Nephron (organoid): ENCODE results near the gene C10orf53.

Experiments used
- H3K27ac Mint-ChIP-seq, 3 experiments: 2 replicates each; pipeline ENCODE4 v1.8.0; 2020; ENCODE audit warnings: mixed read lengths in 3 of 3, mild to moderate bottlenecking in 2 of 3, moderate library complexity in 1 of 3
- H3K27me3 Mint-ChIP-seq: 2 replicates; pipeline ENCODE4 v1.8.0; 2021; ENCODE audit warnings: low read depth, mild to moderate bottlenecking, moderate library complexity, mixed read lengths
- H3K36me3 Mint-ChIP-seq: 2 replicates; pipeline ENCODE4 v1.8.0; 2020; ENCODE audit warnings: low read depth, mixed read lengths
- H3K4me1 Mint-ChIP-seq: 2 replicates; pipeline ENCODE4 v1.8.0; 2020; ENCODE audit warnings: mixed read lengths
- H3K4me3 Mint-ChIP-seq, 3 experiments: 2 replicates each; pipeline ENCODE4 v1.8.0; 2020; ENCODE audit warnings: mild to moderate bottlenecking in 3 of 3, mixed read lengths in 3 of 3, moderate library complexity in 2 of 3
- H3K9me3 Mint-ChIP-seq: 2 replicates; pipeline ENCODE4 v1.8.0; 2020; ENCODE audit warnings: mixed read lengths
- CTCF ChIP-seq, 3 experiments: fragments of 200-600 bp; sonication (generic); IDR thresholded peaks; one replicate each; pipeline ENCODE4 v1.5.0; 2021; ENCODE audit warnings: antibody characterized with exemption in 3 of 3; ENCODE audit not compliant: unreplicated experiment in 3 of 3

The C10orf53 gene

DNA sequence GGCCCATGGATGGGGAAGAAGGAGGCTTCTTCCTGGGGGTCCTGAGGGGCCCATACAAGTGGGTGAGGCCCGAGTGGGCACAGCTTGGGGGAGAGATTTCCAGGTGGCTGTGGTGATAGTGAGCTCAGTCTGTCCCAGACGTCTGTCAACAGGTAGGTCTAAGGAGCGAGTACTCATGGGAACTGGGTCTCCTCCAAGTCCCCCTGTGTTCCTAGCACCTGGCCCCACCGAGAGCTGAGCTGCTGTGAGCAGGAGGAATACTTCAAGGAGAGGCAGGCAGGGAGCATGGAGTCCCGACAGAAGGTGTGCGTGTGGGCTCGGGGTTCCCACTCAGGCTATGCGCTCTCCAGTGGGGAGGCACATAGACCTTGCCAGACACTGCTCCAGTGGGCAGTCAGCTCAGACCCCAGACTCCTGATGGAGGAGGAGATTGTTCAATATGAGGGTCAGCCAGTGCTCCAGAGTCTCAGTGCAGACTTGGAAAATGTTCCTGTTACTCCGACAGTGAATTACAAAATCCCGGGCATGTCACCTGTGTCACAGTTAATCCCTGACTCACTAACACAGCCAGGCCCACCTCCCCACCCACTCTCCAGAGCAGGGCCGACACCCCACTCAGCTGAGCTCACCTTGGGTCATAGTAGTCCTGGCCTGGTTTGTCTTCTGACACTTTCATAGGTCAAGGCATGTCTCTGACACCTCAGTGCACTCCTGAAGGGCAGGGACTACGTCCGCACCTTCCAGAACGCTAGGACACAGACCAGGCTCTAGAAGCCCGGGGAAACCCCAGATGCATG is 28.2 kb upstream of the C10orf53 start:
- H3K27me3 Mint-ChIP-seq, result peaks cover 33% of the 10 kb centered on the region
- no peak for TF ChIP-seq CTCF (IDR thresholded peaks at IDR 0.05; ENCODE audit: unreplicated experiment in 3 of 3)
- no peaks in the 10 kb centered on the region for H3K36me3 Mint-ChIP-seq
- H3K4me3 Mint-ChIP-seq, result no peak overlapping the region
- no peaks in the 10 kb centered on the region for H3K9me3 Mint-ChIP-seq
- H3K27ac Mint-ChIP-seq, result no peak overlapping the region
- H3K4me1 Mint-ChIP-seq, result no peaks in the 10 kb centered on the region

- no peak overlapping the region for H3K27ac Mint-ChIP-seq
- no peaks in the 10 kb centered on the region for H3K4me1 Mint-ChIP-seq
- no peak for TF ChIP-seq CTCF (IDR thresholded peaks at IDR 0.05; ENCODE audit: unreplicated experiment in 3 of 3)
- no peaks in the 10 kb centered on the region for H3K9me3 Mint-ChIP-seq
- peaks cover 37% of the 10 kb centered on the region for H3K27me3 Mint-ChIP-seq
- H3K36me3 Mint-ChIP-seq, result no peaks in the 10 kb centered on the region
- no peak overlapping the region for H3K4me3 Mint-ChIP-seq
Measured at GRCh38 chr10:49651917-49652316, 27.5 kb upstream of the C10orf53 start.

GRCh38 chr10:49652421-49653272 is 26.8 kb upstream of the C10orf53 start:
- TF ChIP-seq CTCF (IDR thresholded peaks at IDR 0.05; ENCODE audit: unreplicated experiment in 3 of 3), result no peak
- Mint-ChIP-seq H3K27ac (no peak overlapping the region), H3K4me3 (no peak overlapping the region)

DNA sequence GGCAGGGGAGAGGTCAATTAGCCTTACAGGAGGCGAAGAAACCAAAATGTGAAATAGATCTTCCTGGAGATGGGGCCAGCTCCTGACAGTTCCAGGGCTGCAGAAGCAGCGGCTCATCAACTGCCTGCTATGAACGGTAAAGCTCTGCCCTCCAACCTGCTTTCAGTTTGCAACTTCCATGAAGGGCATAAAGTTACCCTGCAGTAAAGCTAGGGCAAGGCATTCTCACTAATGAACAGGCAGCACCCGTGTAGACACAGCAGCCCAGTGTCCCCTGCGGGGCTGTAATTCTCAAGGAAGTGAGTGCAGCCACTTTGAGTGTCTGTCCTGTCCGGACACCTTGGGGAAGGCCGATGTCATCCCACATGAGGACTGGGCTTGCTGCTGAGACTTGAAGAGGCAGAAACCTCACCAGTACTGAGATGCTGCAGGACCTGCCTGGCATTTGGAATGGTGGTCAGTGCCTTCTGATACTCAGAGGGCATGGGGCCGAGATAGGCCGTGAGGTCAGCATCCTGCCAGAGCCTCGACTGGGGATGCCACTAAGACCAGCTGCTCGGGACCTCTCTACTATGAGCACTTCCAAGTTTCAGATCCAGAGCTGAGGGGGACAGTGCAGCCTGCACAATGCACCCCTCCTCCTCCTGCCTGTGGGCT is 26.1 kb upstream of the C10orf53 start:
- Mint-ChIP-seq H3K27me3 (peaks cover 31% of the 10 kb centered on the region), H3K4me1 (no peaks in the 10 kb centered on the region), H3K9me3 (peaks cover 2% of the 10 kb centered on the region), H3K36me3 (no peaks in the 10 kb centered on the region), H3K27ac (no peak overlapping the region), H3K4me3 (no peak overlapping the region)
- no peak for TF ChIP-seq CTCF (IDR thresholded peaks at IDR 0.05; ENCODE audit: unreplicated experiment in 3 of 3)

More at GRCh38 chr10:49652421-49653272, 26.8 kb upstream of the C10orf53 start:
- peaks cover 33% of the 10 kb centered on the region for H3K27me3 Mint-ChIP-seq
- peaks cover 2% of the 10 kb centered on the region for H3K9me3 Mint-ChIP-seq
- no peaks in the 10 kb centered on the region for H3K4me1 Mint-ChIP-seq
- H3K36me3 Mint-ChIP-seq, result no peaks in the 10 kb centered on the region

DNA sequence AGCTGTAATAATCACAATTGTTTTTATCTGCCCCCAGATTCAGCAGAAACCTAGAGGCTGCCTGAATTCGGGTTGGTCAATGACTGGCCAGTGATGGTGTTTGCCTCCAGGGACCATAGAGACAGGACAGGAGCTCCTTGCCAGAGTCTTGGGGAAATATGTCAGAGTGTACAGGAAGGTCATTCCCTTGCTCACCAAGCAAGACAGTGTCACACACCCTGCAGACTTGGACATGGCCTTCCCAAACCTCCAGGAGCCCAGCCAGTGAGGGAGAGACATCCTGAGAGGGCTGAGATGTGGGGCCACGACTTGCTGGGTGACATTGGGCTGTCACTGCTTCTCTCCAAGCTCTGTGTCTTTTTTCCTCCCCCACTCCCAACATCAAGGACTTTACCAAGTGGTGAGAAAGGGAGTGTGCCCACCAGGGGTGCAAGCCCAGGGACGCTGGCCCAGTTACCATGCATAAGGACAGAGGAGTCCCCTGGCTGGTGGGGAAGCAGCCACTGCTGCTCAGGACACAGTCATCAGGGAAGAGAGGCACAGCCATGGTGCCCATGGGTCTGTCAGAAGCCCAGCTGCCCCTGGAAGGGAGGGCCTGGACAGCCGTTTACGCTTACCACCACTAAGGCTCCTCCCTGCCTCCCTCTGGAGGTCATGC is 25.3 kb upstream of the C10orf53 start:
- TF ChIP-seq CTCF (IDR thresholded peaks at IDR 0.05; ENCODE audit: unreplicated experiment in 3 of 3), result no peak
- Mint-ChIP-seq H3K27ac (no peak overlapping the region), H3K36me3 (peaks cover 3% of the 10 kb centered on the region), H3K4me1 (no peaks in the 10 kb centered on the region), H3K27me3 (peaks cover 27% of the 10 kb centered on the region), H3K9me3 (peaks cover 6% of the 10 kb centered on the region), H3K4me3 (no peak overlapping the region)
